HepG2 (cell line): ENCODE measurements around the gene FCER1G. TPM values are rescaled to one million over a fixed set of nuclear protein-coding genes. Genes with fewer than 3 reads are reported as not detected.

ENCODE experiments used
- ADNP ChIP-seq: sonication (generic); formaldehyde crosslinking; IDR thresholded peaks from 2 replicates; pipeline ENCODE4 v1.4.0; 2020; ENCODE audit warnings: missing genetic modification reagents
- HDAC2 ChIP-seq: sonication (generic); formaldehyde crosslinking; IDR thresholded peaks from 2 replicates; pipeline ENCODE4 v1.4.0; 2020; ENCODE audit warnings: missing genetic modification reagents
- NCOA5 ChIP-seq: sonication (generic); formaldehyde crosslinking; IDR thresholded peaks from 2 replicates; pipeline ENCODE4 v1.4.0; 2020; ENCODE audit warnings: missing genetic modification reagents
- NFE2L2 ChIP-seq: fragments of 150-350 bp; IDR thresholded peaks from 2 replicates; pipeline ENCODE4 v1.6.1; 2014; ENCODE audit warnings: low read length
- NR1H2 ChIP-seq: sonication (generic); formaldehyde crosslinking; IDR thresholded peaks from 2 replicates; pipeline ENCODE4 v1.8.1; 2022; ENCODE audit warnings: low read depth, missing genetic modification reagents, borderline replicate concordance
- PCBP1 ChIP-seq: fragments of 200-400 bp; formaldehyde crosslinking; IDR thresholded peaks from 2 replicates; pipeline ENCODE4 v1.6.1; 2017; ENCODE audit warnings: mild to moderate bottlenecking, low read depth, low read length, borderline replicate concordance
- RARA ChIP-seq: IDR thresholded peaks from 2 replicates; pipeline ENCODE4 v1.6.1; 2016; ENCODE audit warnings: missing genetic modification reagents, missing compliant biosample characterization
- SNAPC5 ChIP-seq: sonication (generic); formaldehyde crosslinking; IDR thresholded peaks from 2 replicates; pipeline ENCODE4 v1.8.1; 2023; ENCODE audit warnings: mild to moderate bottlenecking, missing genetic modification reagents, borderline replicate concordance
- SOX13 ChIP-seq, 3 experiments: fragments of 450-650 bp in 1 of 3; sonication (generic) in 1 of 3; formaldehyde crosslinking in 1 of 3; IDR thresholded peaks in 2 of 3; conservative IDR thresholded peaks in 1 of 3; 2 replicates each; pipeline versions ENCODE4 v1.5.0 to v1.6.1; 2016 to 2020; ENCODE audit warnings: antibody characterized with exemption in 1 of 3, mild to moderate bottlenecking in 1 of 3, missing compliant biosample characterization in 1 of 3, missing genetic modification reagents in 1 of 3, moderate library complexity in 1 of 3
- ZEB1 ChIP-seq: IDR thresholded peaks from 2 replicates; pipeline ENCODE4 v1.6.1; 2012; ENCODE audit warnings: mild to moderate bottlenecking, low read depth, inconsistent platforms; ENCODE audit not compliant: insufficient replicate concordance
- ZHX2 ChIP-seq, 2 experiments: sonication (generic) in 1 of 2; formaldehyde crosslinking in 1 of 2; IDR thresholded peaks; 2 replicates each; pipeline versions ENCODE4 v1.6.1 to v1.9.0; 2014 to 2022; ENCODE audit warnings: antibody characterized with exemption in 1 of 2, borderline replicate concordance in 1 of 2, inconsistent platforms in 1 of 2, low read depth in 1 of 2, missing genetic modification reagents in 1 of 2
- ZNF543 ChIP-seq: sonication (generic); formaldehyde crosslinking; IDR thresholded peaks from 2 replicates; pipeline ENCODE4 v1.4.0; 2020; ENCODE audit warnings: mild to moderate bottlenecking, missing genetic modification reagents
- ZNF615 ChIP-seq: sonication (generic); formaldehyde crosslinking; IDR thresholded peaks from 2 replicates; pipeline ENCODE4 v1.5.0; 2020; ENCODE audit warnings: mild to moderate bottlenecking, missing genetic modification reagents, borderline replicate concordance
- ZNF737 ChIP-seq: sonication (generic); formaldehyde crosslinking; IDR thresholded peaks from 2 replicates; pipeline ENCODE4 v1.5.0; 2020; ENCODE audit warnings: missing genetic modification reagents, mild to moderate bottlenecking, borderline replicate concordance
- polyA plus RNA-seq, 8 experiments: library from polyadenylated mRNA; depleted of rRNA in 3 of 8; stranded (reverse) in 7 of 8; unstranded in 1 of 8; fragments of >200 nt; fragmentation: Illumina TruSeq in 4 of 8; extraction: Trizol in 4 of 8; gene quantifications; 2 replicates each; pipeline versions ENCODE4 v1.2.1 to v1.2.3, GENCODE V29; 2011 to 2016; ENCODE audit warnings: low read depth in 4 of 8, missing spikeins in 1 of 8, mixed read lengths in 1 of 8; ENCODE audit not compliant: insufficient read depth in 1 of 8
- total RNA-seq, 5 experiments: library from RNA; depleted of rRNA; stranded (reverse); fragments of >200 nt; fragmentation: Illumina TruSeq; extraction: Trizol; gene quantifications; 2 replicates each; pipeline ENCODE4 v1.2.3, GENCODE V29; 2016; ENCODE audit warnings: low read depth in 1 of 5
- TF ChIP-seq, protein P1 (sequence below): sonication (generic); formaldehyde crosslinking; IDR thresholded peaks from 2 replicates; pipeline ENCODE4 v1.4.0; 2020; ENCODE audit warnings: missing genetic modification reagents
- TF ChIP-seq, protein P2 (sequence below): sonication (generic); formaldehyde crosslinking; IDR thresholded peaks from 2 replicates; pipeline ENCODE4 v1.4.0; 2020; ENCODE audit warnings: mild to moderate bottlenecking, missing genetic modification reagents

FCER1G gene
- total and polyA plus RNA-seq, 2 of the 13 experiments (the other 11 are each of a cell fraction or from before 2014, with no cell fraction given) = 1.3 to 6.4 TPM

DNA sequence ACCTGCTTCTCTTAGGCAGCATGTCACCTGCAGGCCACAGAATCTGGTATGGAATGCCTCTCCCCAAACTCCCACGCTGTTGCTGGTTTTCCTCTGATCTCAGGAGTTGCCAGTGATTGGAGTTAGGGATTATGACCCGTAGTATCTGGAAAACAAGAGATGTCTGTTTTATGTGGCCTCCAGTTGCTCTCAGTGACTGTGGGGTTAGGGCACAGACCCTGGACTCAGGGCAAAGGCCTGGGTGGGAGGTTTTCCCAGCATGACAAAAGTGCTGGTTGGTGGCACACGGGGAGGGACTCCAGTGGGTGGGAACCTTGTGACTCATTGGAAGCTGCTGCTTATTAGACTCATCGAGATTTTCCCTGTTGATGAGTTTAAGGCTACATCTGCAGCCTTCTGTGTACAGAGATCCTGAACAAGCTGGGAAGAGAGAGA lies 23.0 kb downstream of the FCER1G start, which contains the start of gene NR1I3 (continued):
- TF ChIP-seq SNAPC5 (CRISPR knock-in tag) (no peak), SOX13 (IDR thresholded peaks at IDR 0.05) (no peak), SOX13 (CRISPR knock-in tag; conservative IDR thresholded peaks at IDR 0.05 in 1 of 2, IDR thresholded peaks at IDR 0.05 in 1 of 2) (peak in 1 of 2 experiments; percentile 56; a peak in 2 of 4 replicates), HDAC2 (CRISPR knock-in tag) (peak; percentile 74; the same call in 1 of the 2 replicates), ZNF543 (no peak), ZNF737 (CRISPR knock-in tag) (no peak), NFE2L2 (no peak), ZNF615 (no peak), ZEB1 (peak; percentile 31), RARA (CRISPR knock-in tag) (peak; percentile 97), ADNP (no peak), ZHX2 (IDR thresholded peaks at IDR 0.05; ENCODE audit: low read depth) (no peak), ZHX2 (CRISPR knock-in tag; IDR thresholded peaks at IDR 0.05; ENCODE audit: borderline replicate concordance) (no peak), NR1H2 (no peak), PCBP1 (no peak), NCOA5 (CRISPR knock-in tag) (no peak)
- TF ChIP-seq, protein P1, sequence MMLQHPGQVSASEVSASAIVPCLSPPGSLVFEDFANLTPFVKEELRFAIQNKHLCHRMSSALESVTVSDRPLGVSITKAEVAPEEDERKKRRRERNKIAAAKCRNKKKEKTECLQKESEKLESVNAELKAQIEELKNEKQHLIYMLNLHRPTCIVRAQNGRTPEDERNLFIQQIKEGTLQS (CRISPR knock-in tag) = no peak
- TF ChIP-seq, protein P2, sequence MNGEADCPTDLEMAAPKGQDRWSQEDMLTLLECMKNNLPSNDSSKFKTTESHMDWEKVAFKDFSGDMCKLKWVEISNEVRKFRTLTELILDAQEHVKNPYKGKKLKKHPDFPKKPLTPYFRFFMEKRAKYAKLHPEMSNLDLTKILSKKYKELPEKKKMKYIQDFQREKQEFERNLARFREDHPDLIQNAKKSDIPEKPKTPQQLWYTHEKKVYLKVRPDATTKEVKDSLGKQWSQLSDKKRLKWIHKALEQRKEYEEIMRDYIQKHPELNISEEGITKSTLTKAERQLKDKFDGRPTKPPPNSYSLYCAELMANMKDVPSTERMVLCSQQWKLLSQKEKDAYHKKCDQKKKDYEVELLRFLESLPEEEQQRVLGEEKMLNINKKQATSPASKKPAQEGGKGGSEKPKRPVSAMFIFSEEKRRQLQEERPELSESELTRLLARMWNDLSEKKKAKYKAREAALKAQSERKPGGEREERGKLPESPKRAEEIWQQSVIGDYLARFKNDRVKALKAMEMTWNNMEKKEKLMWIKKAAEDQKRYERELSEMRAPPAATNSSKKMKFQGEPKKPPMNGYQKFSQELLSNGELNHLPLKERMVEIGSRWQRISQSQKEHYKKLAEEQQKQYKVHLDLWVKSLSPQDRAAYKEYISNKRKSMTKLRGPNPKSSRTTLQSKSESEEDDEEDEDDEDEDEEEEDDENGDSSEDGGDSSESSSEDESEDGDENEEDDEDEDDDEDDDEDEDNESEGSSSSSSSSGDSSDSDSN (CRISPR knock-in tag) = peak; percentile 27; the same call in 1 of the 2 replicates
- TF ChIP-seq, all 625 proteins: peak for 114
